Karpas-422 (cell line): Measurements from ENCODE around the gene LIMCH1. TPM values are rescaled to one million over a fixed set of nuclear protein-coding genes. Genes with fewer than 3 reads are reported as not detected.

Experiments used
- DNase-seq: peaks from one replicate; pipeline ENCODE4 v3.0.0-alpha.2; 2015
- H2AFZ ChIP-seq: fragments of 200-600 bp; sonication (generic); 2 replicates; pipeline ENCODE4 v1.6.1; 2014; ENCODE audit warnings: antibody characterized with exemption, low read length, mixed read lengths
- H3K27ac ChIP-seq: fragments of 200-600 bp; sonication (generic); 2 replicates; pipeline ENCODE4 v1.5.1; 2014; ENCODE audit warnings: mild to moderate bottlenecking, low read length, moderate library complexity
- H3K27me3 ChIP-seq: fragments of 200-600 bp; sonication (generic); 2 replicates; pipeline ENCODE4 v1.6.1; 2014; ENCODE audit warnings: low read length, mixed read lengths
- H3K36me3 ChIP-seq: fragments of 200-600 bp; sonication (generic); 2 replicates; pipeline ENCODE4 v1.6.1; 2014; ENCODE audit warnings: low read length, mixed read lengths; ENCODE audit not compliant: insufficient read depth
- H3K4me1 ChIP-seq: fragments of 200-600 bp; sonication (generic); 2 replicates; pipeline ENCODE4 v1.6.1; 2014; ENCODE audit warnings: mild to moderate bottlenecking, low read length, mixed read lengths
- H3K4me2 ChIP-seq: fragments of 200-600 bp; sonication (generic); 2 replicates; pipeline ENCODE4 v1.6.1; 2014; ENCODE audit warnings: low read length, low read depth, mild to moderate bottlenecking; ENCODE audit not compliant: poor library complexity, severe bottlenecking
- H3K4me3 ChIP-seq: fragments of 200-600 bp; sonication (generic); 2 replicates; pipeline ENCODE4 v1.5.1; 2014; ENCODE audit warnings: mild to moderate bottlenecking, antibody characterized with exemption, low read length, mixed read lengths
- H3K79me2 ChIP-seq: fragments of 200-600 bp; sonication (generic); 2 replicates; pipeline ENCODE4 v1.6.1; 2014; ENCODE audit warnings: mild to moderate bottlenecking, low read length, mixed read lengths
- H3K9ac ChIP-seq: fragments of 200-600 bp; sonication (generic); 2 replicates; pipeline ENCODE4 v1.6.0; 2014; ENCODE audit warnings: low read length
- H3K9me2 ChIP-seq: fragments of 200-600 bp; sonication (generic), shearing (Covaris generic); replicated peaks from 2 replicates; pipeline ENCODE4 v1.6.0; 2014; ENCODE audit warnings: mild to moderate bottlenecking, low read length, moderate library complexity; ENCODE audit not compliant: insufficient read depth
- H3K9me3 ChIP-seq: fragments of 300-700, 200-600 bp; sonication (generic); 2 replicates; pipeline ENCODE4 v1.6.1; 2014; ENCODE audit warnings: low read length, mixed read lengths
- H4K20me1 ChIP-seq: fragments of 200-600 bp; sonication (generic); 2 replicates; pipeline ENCODE4 v1.6.1; 2014; ENCODE audit warnings: mild to moderate bottlenecking, antibody characterized with exemption, low read length, low read depth; ENCODE audit not compliant: insufficient read depth
- total RNA-seq: library from RNA; depleted of rRNA; stranded (reverse); fragments of >200 nt; shearing (Covaris generic); gene quantifications from 2 replicates; pipeline ENCODE4 v1.2.3, GENCODE V29; 2014; ENCODE audit warnings: low replicate concordance

LIMCH1 gene
- total RNA-seq, 1 experiment from 2014 or later, result not detected

- Histone ChIP-seq H3K4me1 (no peaks in the 10 kb centered on the region), H3K9me2 (no peaks in the 10 kb centered on the region), H3K4me3 (no peak overlapping the region), H3K27me3 (no peaks in the 10 kb centered on the region), H3K9ac (no peak overlapping the region), H3K4me2 (no peak overlapping the region), H3K9me3 (no peaks in the 10 kb centered on the region), H2AFZ (no peak overlapping the region), H3K36me3 (no peaks in the 10 kb centered on the region), H3K79me2 (no peaks in the 10 kb centered on the region), H3K27ac (no peak overlapping the region), H4K20me1 (no peaks in the 10 kb centered on the region)
- DNase-seq, result no peak
Observed at GRCh38 chr4:41665636-41666207, 127.8 kb downstream of the LIMCH1 start.

- no peaks in the 10 kb centered on the region for H3K4me1 ChIP-seq
- H2AFZ ChIP-seq, result no peak overlapping the region
- H3K9ac ChIP-seq, result no peak overlapping the region
- H3K9me3 ChIP-seq, result no peaks in the 10 kb centered on the region
- no peak overlapping the region for H3K4me3 ChIP-seq
- H3K27me3 ChIP-seq, result no peaks in the 10 kb centered on the region
- H3K27ac ChIP-seq, result no peak overlapping the region
- no peaks in the 10 kb centered on the region for H3K79me2 ChIP-seq
- DNase-seq, result no peak
- no peaks in the 10 kb centered on the region for H3K9me2 ChIP-seq
- no peak overlapping the region for H3K4me2 ChIP-seq
- H4K20me1 ChIP-seq, result no peaks in the 10 kb centered on the region
- H3K36me3 ChIP-seq, result no peaks in the 10 kb centered on the region
Observed at GRCh38 chr4:41668024-41668423, 130.1 kb downstream of the LIMCH1 start.

- Histone ChIP-seq H3K36me3 (no peaks in the 10 kb centered on the region), H3K9ac (no peak overlapping the region), H2AFZ (no peak overlapping the region), H3K27me3 (no peaks in the 10 kb centered on the region), H3K4me2 (no peak overlapping the region), H3K4me3 (no peak overlapping the region), H3K9me2 (no peaks in the 10 kb centered on the region), H3K27ac (no peak overlapping the region), H4K20me1 (no peaks in the 10 kb centered on the region), H3K79me2 (no peaks in the 10 kb centered on the region), H3K4me1 (no peaks in the 10 kb centered on the region), H3K9me3 (no peaks in the 10 kb centered on the region)
- no peak for DNase-seq
Observed at GRCh38 chr4:41670530-41670929, 132.6 kb downstream of the LIMCH1 start.

- H3K27ac ChIP-seq, result no peak overlapping the region
- H3K36me3 ChIP-seq, result no peaks in the 10 kb centered on the region
- H4K20me1 ChIP-seq, result no peaks in the 10 kb centered on the region
- H3K27me3 ChIP-seq, result no peaks in the 10 kb centered on the region
- no peaks in the 10 kb centered on the region for H3K9me3 ChIP-seq
- no peak overlapping the region for H2AFZ ChIP-seq
- no peak overlapping the region for H3K4me2 ChIP-seq
- no peak overlapping the region for H3K9ac ChIP-seq
- no peak overlapping the region for H3K4me3 ChIP-seq
- no peaks in the 10 kb centered on the region for H3K9me2 ChIP-seq
- no peaks in the 10 kb centered on the region for H3K4me1 ChIP-seq
- DNase-seq, result no peak
- no peaks in the 10 kb centered on the region for H3K79me2 ChIP-seq
Observed at GRCh38 chr4:41670982-41671381, 133.0 kb downstream of the LIMCH1 start.

- H3K9me2 ChIP-seq, result no peaks in the 10 kb centered on the region
- H3K27me3 ChIP-seq, result no peaks in the 10 kb centered on the region
- no peak overlapping the region for H3K27ac ChIP-seq
- no peaks in the 10 kb centered on the region for H3K9me3 ChIP-seq
- DNase-seq, result no peak
- no peak overlapping the region for H3K4me3 ChIP-seq
- no peak overlapping the region for H3K9ac ChIP-seq
- H3K4me1 ChIP-seq, result no peaks in the 10 kb centered on the region
- no peak overlapping the region for H2AFZ ChIP-seq
- H4K20me1 ChIP-seq, result no peaks in the 10 kb centered on the region
- H3K4me2 ChIP-seq, result no peak overlapping the region
- no peaks in the 10 kb centered on the region for H3K79me2 ChIP-seq
- no peaks in the 10 kb centered on the region for H3K36me3 ChIP-seq
Observed at GRCh38 chr4:41678086-41678816, 140.3 kb downstream of the LIMCH1 start.

GRCh38 chr4:41678951-41679350 lies 141.0 kb downstream of the LIMCH1 start:
- no peaks in the 10 kb centered on the region for H3K4me1 ChIP-seq
- no peaks in the 10 kb centered on the region for H3K9me3 ChIP-seq
- no peak overlapping the region for H3K9ac ChIP-seq
- H3K4me2 ChIP-seq, result no peak overlapping the region
- no peaks in the 10 kb centered on the region for H3K9me2 ChIP-seq
- DNase-seq, result no peak
- no peak overlapping the region for H2AFZ ChIP-seq
- no peaks in the 10 kb centered on the region for H3K27me3 ChIP-seq
- H4K20me1 ChIP-seq, result no peaks in the 10 kb centered on the region
- no peaks in the 10 kb centered on the region for H3K79me2 ChIP-seq
- H3K27ac ChIP-seq, result no peak overlapping the region
- H3K4me3 ChIP-seq, result no peak overlapping the region
- no peaks in the 10 kb centered on the region for H3K36me3 ChIP-seq

GRCh38 chr4:41679991-41680390 lies 142.0 kb downstream of the LIMCH1 start:
- no peak overlapping the region for H3K4me2 ChIP-seq
- no peaks in the 10 kb centered on the region for H4K20me1 ChIP-seq
- no peak overlapping the region for H3K27ac ChIP-seq
- no peak overlapping the region for H3K4me3 ChIP-seq
- no peak overlapping the region for H3K9ac ChIP-seq
- H3K27me3 ChIP-seq, result no peaks in the 10 kb centered on the region
- H3K36me3 ChIP-seq, result no peaks in the 10 kb centered on the region
- no peaks in the 10 kb centered on the region for H3K4me1 ChIP-seq
- no peaks in the 10 kb centered on the region for H3K9me3 ChIP-seq
- no peak for DNase-seq
- no peaks in the 10 kb centered on the region for H3K9me2 ChIP-seq
- no peaks in the 10 kb centered on the region for H3K79me2 ChIP-seq
- H2AFZ ChIP-seq, result no peak overlapping the region

GRCh38 chr4:41681054-41681453 lies 143.1 kb downstream of the LIMCH1 start:
- H3K27ac ChIP-seq, result no peak overlapping the region
- no peaks in the 10 kb centered on the region for H3K27me3 ChIP-seq
- H3K79me2 ChIP-seq, result no peaks in the 10 kb centered on the region
- H3K4me1 ChIP-seq, result no peaks in the 10 kb centered on the region
- no peak overlapping the region for H3K9ac ChIP-seq
- H2AFZ ChIP-seq, result no peak overlapping the region
- H3K9me3 ChIP-seq, result no peaks in the 10 kb centered on the region
- H3K36me3 ChIP-seq, result no peaks in the 10 kb centered on the region
- H4K20me1 ChIP-seq, result no peaks in the 10 kb centered on the region
- DNase-seq, result no peak
- H3K4me2 ChIP-seq, result no peak overlapping the region
- no peaks in the 10 kb centered on the region for H3K9me2 ChIP-seq
- no peak overlapping the region for H3K4me3 ChIP-seq
